A549 (cell line): Measurements from ENCODE around the gene COG5.

Experiments
- CHD4 ChIP-seq: fragments of 200-600 bp; sonication (generic); IDR thresholded peaks from 2 replicates; pipeline ENCODE4 v1.6.1; 2016; ENCODE audit warnings: antibody characterized with exemption, mild to moderate bottlenecking, borderline replicate concordance
- CTCF ChIP-seq: fragments of >200 bp; sonication (Bioruptor Twin); formaldehyde crosslinking; IDR thresholded peaks from 3 replicates; pipeline ENCODE4 v1.5.1; 2016
- POLR2A ChIP-seq: IDR thresholded peaks from 2 replicates; pipeline ENCODE4 v1.6.1; 2012; ENCODE audit warnings: mild to moderate bottlenecking, low read length
- POLR2AphosphoS2 ChIP-seq: conservative IDR thresholded peaks from 2 replicates; pipeline ENCODE4 v1.6.1; 2012; ENCODE audit warnings: low read length, improper control_type of control experiment, inconsistent platforms
- REST ChIP-seq: fragments of 200-600 bp; sonication (generic); IDR thresholded peaks from 2 replicates; pipeline ENCODE4 v1.6.1; 2016; ENCODE audit warnings: antibody characterized with exemption, mild to moderate bottlenecking, moderate library complexity

- no peak for TF ChIP-seq POLR2A
- no peak for TF ChIP-seq CTCF
- no peak for TF ChIP-seq CHD4
- TF ChIP-seq REST = no peak
- no peak for TF ChIP-seq POLR2AphosphoS2
These were observed 15.8 kb upstream of the COG5 start for GRCh38 chr7:107579554-107579884.
